HG03280 (cell line): ENCODE data around the gene BOK.

Experiments
- ATAC-seq: cut with Tn5 transposase; IDR thresholded peaks from one replicate; pipeline ENCODE4 v1.9.1; 2021; ENCODE audit warnings: mild to moderate bottlenecking, moderate library complexity; ENCODE audit not compliant: unreplicated experiment

Gene BOK

GRCh38 chr2:241538838-241539615 lies 19.5 kb upstream of the BOK start:
- no peak for ATAC-seq

- no peak for ATAC-seq
These were observed 18.8 kb upstream of the BOK start for GRCh38 chr2:241539616-241540374.

GRCh38 chr2:241540401-241540770 lies 18.2 kb upstream of the BOK start:
- ATAC-seq, result no peak

- ATAC-seq, result no peak
These were observed 17.6 kb upstream of the BOK start for GRCh38 chr2:241540771-241541561.

- no peak for ATAC-seq
These were observed 16.8 kb upstream of the BOK start for GRCh38 chr2:241541564-241542277.

GRCh38 chr2:241542278-241542605 lies 16.3 kb upstream of the BOK start:
- no peak for ATAC-seq

GRCh38 chr2:241545106-241545505 lies 13.4 kb upstream of the BOK start:
- no peak for ATAC-seq

GRCh38 chr2:241545523-241546473 lies 12.7 kb upstream of the BOK start:
- no peak for ATAC-seq

- ATAC-seq, result no peak
These were observed 11.6 kb upstream of the BOK start for GRCh38 chr2:241546771-241547498.

- ATAC-seq, result no peak
These were observed 10.6 kb upstream of the BOK start for GRCh38 chr2:241547781-241548450.

GRCh38 chr2:241548451-241548835 lies 10.1 kb upstream of the BOK start:
- ATAC-seq, result no peak

GRCh38 chr2:241550616-241551580 lies 7.6 kb upstream of the BOK start:
- no peak for ATAC-seq

GRCh38 chr2:241551599-241551997 lies 6.9 kb upstream of the BOK start:
- no peak for ATAC-seq

- ATAC-seq, result no peak
These were observed 6.4 kb upstream of the BOK start for GRCh38 chr2:241551998-241552737.

- no peak for ATAC-seq
These were observed 5.1 kb upstream of the BOK start for GRCh38 chr2:241553512-241553830.

GRCh38 chr2:241553981-241554380 lies 4.6 kb upstream of the BOK start:
- no peak for ATAC-seq
